Cardiac septum (tissue), 1 donor: ENCODE results near the gene FCN2. TPM values are rescaled to one million over a fixed set of nuclear protein-coding genes. Genes with fewer than 3 reads are reported as not detected.

ENCODE experiments used
- DNase-seq: peaks from one replicate; pipeline ENCODE4 v3.0.0-alpha.2; 2020; ENCODE audit warnings: low spot score
- intact Hi-C: fragments of 100-400 bp; cut with DNase I; formaldehyde crosslinking; loops from one replicate; pipeline ENCODE4 v1.14.0; 2022
- total RNA-seq: library from RNA; stranded (reverse); fragmentation: NEBNext Ultra II Directional; extraction: Animal tissue kit (Norgen Biotek cat#: 25700); gene quantifications from one replicate; pipeline ENCODE4 v1.2.1, GENCODE V29; 2021
- donor health status: DM: no; HTN: no; CAD: no.

FCN2 gene
- total RNA-seq, 1 donor from 2014 or later: not detected

GRCh38 chr9:134896834-134897583, 16.4 kb downstream of the FCN2 start:
- DNase-seq: no peak
- intact Hi-C loops: no loop called here

- intact Hi-C loops: no loop called here
- DNase-seq: no peak
Observed at GRCh38 chr9:134897584-134898170, 17.1 kb downstream of the FCN2 start.

- intact Hi-C loops: no loop called here
- DNase-seq: no peak
Observed at GRCh38 chr9:134898319-134898718, 17.7 kb downstream of the FCN2 start.

GRCh38 chr9:134899168-134899567, 18.6 kb downstream of the FCN2 start:
- intact Hi-C loops: no loop called here
- DNase-seq: no peak

GRCh38 chr9:134899818-134900217, 19.2 kb downstream of the FCN2 start:
- no peak for DNase-seq
- intact Hi-C loops: no loop called here

- intact Hi-C loops: no loop called here
- no peak for DNase-seq
Observed at GRCh38 chr9:134902936-134903335, 22.3 kb downstream of the FCN2 start.

GRCh38 chr9:134908524-134909309, 28.1 kb downstream of the FCN2 start:
- DNase-seq: peak; percentile 57
- intact Hi-C loops: no loop called here

GRCh38 chr9:134909511-134910481, 29.2 kb downstream of the FCN2 start:
- intact Hi-C loops: no loop called here
- peak; percentile 63 for DNase-seq

- intact Hi-C loops: no loop called here
- DNase-seq: peak; percentile 44
Observed at GRCh38 chr9:134912126-134912840, 31.7 kb downstream of the FCN2 start.

GRCh38 chr9:134913041-134913712, 32.6 kb downstream of the FCN2 start:
- DNase-seq: peak; percentile 54

GRCh38 chr9:134913713-134914500, 33.3 kb downstream of the FCN2 start:
- peak; percentile 51 for DNase-seq
- intact Hi-C loops: no loop called here

More at GRCh38 chr9:134913041-134913712, 32.6 kb downstream of the FCN2 start:
- intact Hi-C loops: no loop called here

GRCh38 chr9:134914501-134914834, 33.9 kb downstream of the FCN2 start:
- intact Hi-C loops: no loop called here

GRCh38 chr9:134915046-134915985, 34.7 kb downstream of the FCN2 start:
- intact Hi-C loops: no loop called here
- peak; percentile 24 for DNase-seq

More at GRCh38 chr9:134914501-134914834, 33.9 kb downstream of the FCN2 start:
- DNase-seq: peak; percentile 27

- peak; percentile 77 for DNase-seq
- intact Hi-C loops: no loop called here
Observed at GRCh38 chr9:134916161-134916665, 35.6 kb downstream of the FCN2 start.

- peak; percentile 76 for DNase-seq
- intact Hi-C loops: no loop called here
Observed at GRCh38 chr9:134917431-134918373, 37.1 kb downstream of the FCN2 start, which contains the start of gene FCN1. TSS of gene FCN1 (minus strand) at chr9:134917912. CDS start at chr9:134917871, 41 bp downstream.
